ENCODE results near the gene ARMC9.

- TF ChIP-seq CTCF (IDR thresholded peaks at IDR 0.05) = no peak
- no peak for TF ChIP-seq POLR2A (IDR thresholded peaks at IDR 0.05)
- no peak for TF ChIP-seq POLR2AphosphoS5 (IDR thresholded peaks at IDR 0.05)
Measured at GRCh38 chr2:231332872-231333500, 134.6 kb downstream of the ARMC9 start.
